ENCODE results near the gene HNMT. TPM values are rescaled to one million over a fixed set of nuclear protein-coding genes. Genes with fewer than 3 reads are reported as not detected.

Gene HNMT
- total RNA-seq, 4 donors from 2014 or later, result 14.4 to 48.8 (median 22.3) TPM

DNA sequence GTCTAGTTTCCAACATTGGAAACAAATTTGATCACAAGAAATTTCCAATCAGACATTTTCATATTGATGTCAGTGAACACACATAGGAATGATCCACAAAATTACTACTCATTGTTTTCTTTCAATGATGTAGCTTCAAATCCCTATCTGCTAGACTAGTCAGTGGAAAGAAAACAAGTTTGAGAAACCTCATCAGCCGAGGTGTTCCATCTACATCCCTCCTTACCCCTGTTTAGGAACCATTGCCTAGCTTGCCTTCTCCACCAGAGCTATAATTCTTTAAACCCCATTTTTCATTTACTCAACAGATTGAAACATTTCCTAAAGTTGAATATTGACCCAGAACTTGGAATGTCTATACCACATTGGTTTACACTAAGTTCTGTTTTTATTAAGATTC, 45.3 kb downstream of the HNMT start:
- WGBS, 2 donors, result 69 to 73% methylated on average over 1 of the region's 1 CpG
- intact Hi-C loops (cut with DNase I), result no loop called here
- Histone ChIP-seq H3K4me1 (no peaks in the 10 kb centered on the region), H3K36me3 (no peaks in the 10 kb centered on the region), H3K27ac (no peak overlapping the region), H3K27me3 (no peaks in the 10 kb centered on the region), H3K4me3 (replicated peaks in 1 of 3) (no peak overlapping the region), H3K9me3 (no peaks in the 10 kb centered on the region)
- no peak for TF ChIP-seq POLR2A (IDR thresholded peaks at IDR 0.05)
- TF ChIP-seq, protein P1, sequence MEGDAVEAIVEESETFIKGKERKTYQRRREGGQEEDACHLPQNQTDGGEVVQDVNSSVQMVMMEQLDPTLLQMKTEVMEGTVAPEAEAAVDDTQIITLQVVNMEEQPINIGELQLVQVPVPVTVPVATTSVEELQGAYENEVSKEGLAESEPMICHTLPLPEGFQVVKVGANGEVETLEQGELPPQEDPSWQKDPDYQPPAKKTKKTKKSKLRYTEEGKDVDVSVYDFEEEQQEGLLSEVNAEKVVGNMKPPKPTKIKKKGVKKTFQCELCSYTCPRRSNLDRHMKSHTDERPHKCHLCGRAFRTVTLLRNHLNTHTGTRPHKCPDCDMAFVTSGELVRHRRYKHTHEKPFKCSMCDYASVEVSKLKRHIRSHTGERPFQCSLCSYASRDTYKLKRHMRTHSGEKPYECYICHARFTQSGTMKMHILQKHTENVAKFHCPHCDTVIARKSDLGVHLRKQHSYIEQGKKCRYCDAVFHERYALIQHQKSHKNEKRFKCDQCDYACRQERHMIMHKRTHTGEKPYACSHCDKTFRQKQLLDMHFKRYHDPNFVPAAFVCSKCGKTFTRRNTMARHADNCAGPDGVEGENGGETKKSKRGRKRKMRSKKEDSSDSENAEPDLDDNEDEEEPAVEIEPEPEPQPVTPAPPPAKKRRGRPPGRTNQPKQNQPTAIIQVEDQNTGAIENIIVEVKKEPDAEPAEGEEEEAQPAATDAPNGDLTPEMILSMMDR (IDR thresholded peaks at IDR 0.05), result no peak
- no peak for DNase-seq

DNA sequence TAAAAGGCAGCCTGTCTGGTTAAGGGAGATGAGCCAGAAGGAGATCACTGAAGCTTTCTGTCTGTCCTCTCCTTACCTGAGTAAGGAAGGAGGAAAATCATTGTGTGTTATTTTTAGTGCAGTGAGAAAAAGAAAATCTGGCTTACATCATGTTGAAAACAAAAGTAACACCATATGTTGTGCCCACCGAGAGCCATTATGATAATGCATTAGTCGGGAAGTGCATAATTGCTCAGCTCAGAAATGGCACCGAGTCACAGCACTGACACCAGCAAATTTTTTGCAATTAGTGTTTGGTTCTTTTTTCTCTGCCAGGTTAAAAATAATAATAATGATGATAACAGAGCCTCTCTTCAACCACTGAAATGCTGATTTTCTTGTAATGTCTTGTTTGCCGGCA, 46.6 kb downstream of the HNMT start:
- intact Hi-C loops (cut with DNase I), result no loop called here
- H3K27me3 ChIP-seq, result no peaks in the 10 kb centered on the region
- no peak overlapping the region for H3K27ac ChIP-seq
- no peaks in the 10 kb centered on the region for H3K9me3 ChIP-seq
- 76 to 81% methylated on average over 4 of the region's 4 CpGs for WGBS, 2 donors
- DNase-seq, result no peak
- TF ChIP-seq POLR2A (IDR thresholded peaks at IDR 0.05), result no peak
- TF ChIP-seq, protein P1 (IDR thresholded peaks at IDR 0.05), result no peak
- H3K4me3 ChIP-seq (replicated peaks in 1 of 3), result no peak overlapping the region
- no peaks in the 10 kb centered on the region for H3K36me3 ChIP-seq
- H3K4me1 ChIP-seq, result no peaks in the 10 kb centered on the region

- H3K9me3 ChIP-seq, result no peaks in the 10 kb centered on the region
- H3K4me1 ChIP-seq, result no peaks in the 10 kb centered on the region
- TF ChIP-seq POLR2A (IDR thresholded peaks at IDR 0.05), result no peak
- TF ChIP-seq, protein P1 (IDR thresholded peaks at IDR 0.05), result no peak
- 95 to 98% methylated on average over 3 of the region's 3 CpGs for WGBS, 2 donors
- no peak for DNase-seq
- H3K27me3 ChIP-seq, result no peaks in the 10 kb centered on the region
- H3K4me3 ChIP-seq (replicated peaks in 1 of 3), result no peak overlapping the region
- H3K36me3 ChIP-seq, result no peaks in the 10 kb centered on the region
- intact Hi-C loops (cut with DNase I), result no loop called here
- H3K27ac ChIP-seq, result no peak overlapping the region
Measured at GRCh38 chr2:138012082-138012481, 47.8 kb downstream of the HNMT start.

DNA sequence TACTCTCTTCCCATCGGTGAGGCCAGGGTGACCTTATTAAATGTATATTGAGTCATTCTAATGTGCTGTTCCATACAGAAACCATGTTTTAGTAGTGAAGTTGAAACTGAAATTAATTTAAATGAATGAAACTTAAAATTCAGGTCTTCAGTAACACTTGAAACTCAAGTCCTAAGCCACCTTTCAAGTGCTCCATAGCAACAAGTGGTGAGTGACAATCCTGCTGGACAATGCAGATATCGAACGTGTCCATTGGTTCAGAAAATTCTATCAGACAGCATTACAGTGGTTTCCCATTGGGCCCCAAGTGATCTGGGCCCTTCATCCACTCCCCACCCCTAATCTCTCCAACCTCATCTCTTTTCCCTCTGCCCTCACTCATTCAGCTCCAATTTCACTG, 48.7 kb downstream of the HNMT start:
- Histone ChIP-seq H3K36me3 (no peaks in the 10 kb centered on the region), H3K4me1 (no peaks in the 10 kb centered on the region), H3K9me3 (no peaks in the 10 kb centered on the region), H3K27me3 (no peaks in the 10 kb centered on the region), H3K27ac (no peak overlapping the region), H3K4me3 (replicated peaks in 1 of 3) (no peak overlapping the region)
- DNase-seq, result no peak
- TF ChIP-seq, protein P1 (IDR thresholded peaks at IDR 0.05), result no peak
- no peak for TF ChIP-seq POLR2A (IDR thresholded peaks at IDR 0.05)
- intact Hi-C loops (cut with DNase I), result no loop called here
- 90 to 95% methylated on average over 3 of the region's 3 CpGs for WGBS, 2 donors

DNA sequence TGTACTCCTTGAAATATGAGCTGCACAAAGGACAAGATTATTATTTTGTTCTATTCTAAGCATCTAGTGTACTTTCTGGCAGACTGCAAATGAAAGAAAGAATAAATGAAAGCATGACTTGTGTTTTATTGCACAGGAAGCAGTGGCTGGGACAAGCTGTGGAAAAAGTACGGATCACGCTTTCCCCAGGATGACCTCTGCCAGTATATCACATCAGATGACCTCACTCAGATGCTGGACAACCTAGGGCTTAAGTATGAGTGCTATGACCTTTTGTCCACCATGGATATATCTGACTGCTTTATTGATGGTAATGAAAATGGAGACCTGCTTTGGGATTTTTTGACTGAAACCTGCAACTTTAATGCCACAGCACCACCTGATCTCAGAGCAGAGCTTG, 49.4 kb downstream of the HNMT start:
- intact Hi-C loops (cut with DNase I), result no loop called here
- Histone ChIP-seq H3K36me3 (no peaks in the 10 kb centered on the region), H3K27ac (no peak overlapping the region), H3K27me3 (no peaks in the 10 kb centered on the region), H3K9me3 (no peaks in the 10 kb centered on the region), H3K4me1 (no peaks in the 10 kb centered on the region), H3K4me3 (replicated peaks in 1 of 3) (no peak overlapping the region)
- DNase-seq, result no peak
- TF ChIP-seq POLR2A (IDR thresholded peaks at IDR 0.05), result no peak
- TF ChIP-seq, protein P1 (IDR thresholded peaks at IDR 0.05), result no peak
- 88% methylated on average over 2 of the region's 2 CpGs for WGBS, 2 donors

Measured in thyroid gland (tissue), 4 donors.